ENCODE measurements around the gene WASHC1.
A peak's percentile ranks its signal among the peaks of the same experiment; 100 is the strongest.
"Not testable (repeated sequence)": the region's sequence is repeated elsewhere in the genome, so short reads cannot be mapped to it uniquely, and the experiment has no call there.

GRCh38 chr9:11206-11605, 18.1 kb downstream of the WASHC1 start:
- peak in 1 of 2 donors; percentile 5 for TF ChIP-seq CTCF (conservative IDR thresholded peaks at IDR 0.05 in 1 of 2, IDR thresholded peaks at IDR 0.05 in 1 of 2; ENCODE audit: low read depth in 1 of 2, low read length in 2 of 2)
- TF ChIP-seq EZH2 (IDR thresholded peaks at IDR 0.05; ENCODE audit: low read length, missing control alignments): not testable (repeated sequence)

Measured in fibroblast of lung (primary cell).